K562 (cell line): Measurements from ENCODE around the gene MSRB3. TPM values are rescaled to one million over a fixed set of nuclear protein-coding genes. Genes with fewer than 3 reads are reported as not detected.

ENCODE experiments used
- ATAC-seq: fragments of 200-7000 bp; cut with Tn5 transposase; 3 replicates; pipeline ENCODE4 v1.9.1; 2020; ENCODE audit warnings: moderate library complexity
- BruUV-seq: library from RNA; stranded (reverse); fragments of 400-500 nt; replicated peaks from 2 replicates; lab custom pipeline; 2021; lab: Mats Ljungman, UMichigan
- CTCF ChIA-PET: fragments of 300-600 bp; formaldehyde crosslinking; extraction: SDS; loops from one replicate; lab custom pipeline; 2021; ENCODE audit warnings: low intra/inter-chr PET ratio; lab: Yijun Ruan, JAX
- POLR2A ChIA-PET: fragments of 300-600, 350-650 bp; sonication (Branson Sonifier 250); formaldehyde crosslinking; extraction: SDS; loops from one replicate; lab custom pipeline; 2021; ENCODE audit warnings: antibody characterized with exemption, inconsistent platforms; lab: Yijun Ruan, JAX
- DNase-seq, 4 experiments: peaks; one replicate each; pipeline versions ENCODE4 v3.0.0 to v3.0.0-alpha.2; 2011 to 2018; ENCODE audit warnings: low spot score in 3 of 4, mixed read lengths in 3 of 4; ENCODE audit errors: extremely low read depth in 1 of 4
- FAIRE-seq: peaks from 2 replicates; lab custom pipeline; 2011; peaks lifted over from hg19 to GRCh38; lab: Jason Lieb, UNC
- H2AFZ ChIP-seq: 2 replicates; pipeline ENCODE4 v1.6.0; 2011; ENCODE audit warnings: low read depth, low read length, control low read depth, inconsistent platforms
- H3K27ac ChIP-seq: fragments of 200-600 bp; 3 replicates; pipeline ENCODE4 v1.8.0; 2011; ENCODE audit warnings: low read depth, mild to moderate bottlenecking, control low read depth, inconsistent platforms, low read length, moderate library complexity, mixed read lengths; ENCODE audit errors: extremely low read depth
- H3K27me3 ChIP-seq, 2 experiments: fragments of 300-600 bp in 1 of 2; 2 replicates in 1 of 2; 3 replicates in 1 of 2; pipeline versions ENCODE4 v1.6.0 to v1.8.0; 2011; ENCODE audit warnings: inconsistent platforms in 2 of 2, low read length in 2 of 2, mild to moderate bottlenecking in 1 of 2, mixed read lengths in 1 of 2, moderate library complexity in 1 of 2; ENCODE audit not compliant: control insufficient read depth in 2 of 2, insufficient read depth in 2 of 2
- H3K36me3 ChIP-seq: fragments of 300-600 bp; 3 replicates; pipeline ENCODE4 v1.8.0; 2011; ENCODE audit warnings: mild to moderate bottlenecking, low read length, inconsistent platforms; ENCODE audit not compliant: control insufficient read depth, insufficient read depth
- H3K4me1 ChIP-seq, 2 experiments: fragments of 200-600 bp in 1 of 2; replicated peaks in 1 of 2; 2 replicates in 1 of 2; 3 replicates in 1 of 2; pipeline versions ENCODE4 v1.5.1 to v1.8.0; 2011; ENCODE audit warnings: inconsistent platforms in 2 of 2, low read length in 2 of 2, mild to moderate bottlenecking in 1 of 2, mixed read lengths in 1 of 2, moderate library complexity in 1 of 2; ENCODE audit not compliant: control insufficient read depth in 2 of 2, insufficient read depth in 2 of 2
- H3K4me2 ChIP-seq: 2 replicates; pipeline ENCODE4 v1.6.1; 2011; ENCODE audit warnings: low read length, control low read depth, inconsistent platforms, mixed read lengths; ENCODE audit not compliant: insufficient read depth
- H3K4me3 ChIP-seq: fragments of 200-600 bp; sonication (generic), shearing (Covaris generic); 2 replicates; pipeline ENCODE4 v1.5.1; 2016; ENCODE audit warnings: control low read depth, inconsistent platforms
- H3K79me2 ChIP-seq: fragments of 200-600 bp; 3 replicates; pipeline ENCODE4 v1.8.0; 2011; ENCODE audit warnings: low read length, inconsistent platforms; ENCODE audit not compliant: control insufficient read depth, insufficient read depth
- H3K9ac ChIP-seq, 2 experiments: 2 replicates each; pipeline versions ENCODE4 v1.6.0 to v1.6.1; 2011; ENCODE audit warnings: low read depth in 2 of 2, low read length in 2 of 2, control low read depth in 1 of 2, inconsistent platforms in 1 of 2, mild to moderate bottlenecking in 1 of 2, mixed read lengths in 1 of 2; ENCODE audit not compliant: insufficient read depth in 1 of 2
- H3K9me1 ChIP-seq: one replicate; pipeline ENCODE4 v1.6.0; 2011; ENCODE audit warnings: inconsistent platforms, mild to moderate bottlenecking, low read length, moderate library complexity; ENCODE audit not compliant: control insufficient read depth, insufficient read depth
- H3K9me3 ChIP-seq: replicated peaks from 2 replicates; pipeline ENCODE4 v1.5.1; 2011; ENCODE audit warnings: low read depth, low read length, inconsistent platforms; ENCODE audit not compliant: control insufficient read depth, insufficient read depth
- H4K20me1 ChIP-seq: replicated peaks from 2 replicates; pipeline ENCODE4 v1.6.1; 2011; ENCODE audit warnings: low read length, inconsistent platforms, mixed read lengths; ENCODE audit not compliant: control insufficient read depth, insufficient read depth
- COPS2 ChIP-seq: fragments of 450-650 bp; conservative IDR thresholded peaks from 2 replicates; pipeline ENCODE4 v1.6.1; 2016; ENCODE audit warnings: mild to moderate bottlenecking, moderate library complexity
- DNMT1 ChIP-seq: fragments of 450-650 bp; IDR thresholded peaks from 2 replicates; pipeline ENCODE4 v1.6.1; 2016; ENCODE audit warnings: antibody characterized with exemption, mild to moderate bottlenecking
- MYC ChIP-seq, 2 experiments: fragments of 250-450 bp in 1 of 2; sonication (Bioruptor Pico) in 1 of 2; IDR thresholded peaks; 2 replicates each; pipeline versions ENCODE4 v1.5.1 to v1.6.1; 2012 to 2021; ENCODE audit warnings: low read depth in 2 of 2, borderline replicate concordance in 1 of 2, improper control_type of control experiment in 1 of 2, low read length in 1 of 2, mild to moderate bottlenecking in 1 of 2, moderate library complexity in 1 of 2
- SAP30 ChIP-seq: fragments of 200-600 bp; sonication (generic); IDR thresholded peaks from 2 replicates; pipeline ENCODE4 v1.6.1; 2012; ENCODE audit warnings: borderline replicate concordance, low read depth, mild to moderate bottlenecking, moderate library complexity, low read length, control low read depth, inconsistent platforms; ENCODE audit not compliant: insufficient read depth, poor library complexity, severe bottlenecking
- SPI1 ChIP-seq: IDR thresholded peaks from 2 replicates; pipeline ENCODE4 v1.6.1; 2011; ENCODE audit warnings: low read depth, low read length, control low read depth, borderline replicate concordance
- SRSF3 ChIP-seq: fragments of 200-400 bp; formaldehyde crosslinking; IDR thresholded peaks from 2 replicates; pipeline ENCODE4 v1.6.1; 2016; ENCODE audit warnings: mild to moderate bottlenecking, low read length, moderate library complexity; ENCODE audit not compliant: insufficient read depth
- THRAP3 ChIP-seq: fragments of 450-650 bp; IDR thresholded peaks from 2 replicates; pipeline ENCODE4 v1.6.1; 2016; ENCODE audit warnings: mild to moderate bottlenecking, inconsistent platforms, borderline replicate concordance
- ZFPM2 ChIP-seq: fragments of 250-450 bp; sonication (Bioruptor Pico); IDR thresholded peaks from 2 replicates; pipeline ENCODE4 v1.5.1; 2022; ENCODE audit warnings: mild to moderate bottlenecking
- ZNF79 ChIP-seq: fragments of 250-450 bp; sonication (Bioruptor Pico); IDR thresholded peaks from 2 replicates; pipeline ENCODE4 v1.4.0; 2020; ENCODE audit warnings: low read depth, mild to moderate bottlenecking, moderate library complexity
- WGBS: fragments of 100-300 bp; shearing (Covaris generic); methylation state at CpG from one replicate; pipeline ENCODE4 v1.1.6; 2016; ENCODE audit warnings: low coverage, mixed read lengths; ENCODE audit not compliant: insufficient coverage; ENCODE audit errors: missing lambda C conversion rate; 5-methylcytosine and 5-hydroxymethylcytosine counted together
- in situ Hi-C: fragments of 300-500 bp; cut with MboI; formaldehyde crosslinking; loops from 4 replicates; pipeline ENCODE4 v1.15.0; 2018; ENCODE audit warnings: inconsistent platforms, mixed read lengths
- intact Hi-C: fragments of 100-400 bp; cut with micrococcal nuclease; formaldehyde crosslinking; loops from 2 replicates; pipeline ENCODE4 v1.14.2; 2022
- polyA plus RNA-seq, 8 experiments: library from polyadenylated mRNA; depleted of rRNA in 4 of 8; stranded (reverse) in 5 of 8; unstranded in 3 of 8; fragments of >200 nt; fragmentation: Nextera tagmentation in 2 of 8; fragmentation: Illumina TruSeq in 1 of 8; extraction: Ambion mirVana in 2 of 8; extraction: Trizol in 1 of 8; gene quantifications; 2 replicates each; pipeline versions ENCODE4 v1.2.1 to v1.2.3, GENCODE V29; 2011 to 2014; ENCODE audit warnings: inconsistent platforms in 1 of 8, missing spikeins in 1 of 8
- total RNA-seq, 7 experiments: library from RNA; depleted of rRNA in 6 of 7; stranded (reverse); fragments of >200 nt in 6 of 7; fragmentation: Illumina TruSeq in 2 of 7; extraction: Trizol in 2 of 7; gene quantifications; 2 replicates each; pipeline versions ENCODE4 v1.2.1 to v1.2.3, GENCODE V29; 2011 to 2021; ENCODE audit warnings: low replicate concordance in 1 of 7
- TF ChIP-seq, protein P1 (sequence below): fragments of 250-450 bp; sonication (Bioruptor Pico); IDR thresholded peaks from 2 replicates; pipeline ENCODE4 v1.8.0; 2022; ENCODE audit warnings: moderate library complexity, mild to moderate bottlenecking, inconsistent platforms
- TF ChIP-seq, protein P2 (sequence below), 2 experiments: IDR thresholded peaks; 2 replicates each; pipeline ENCODE4 v1.6.1; 2011; ENCODE audit warnings: borderline replicate concordance in 1 of 2, control low read depth in 1 of 2, low read depth in 1 of 2, low read length in 1 of 2, mild to moderate bottlenecking in 1 of 2, mixed read lengths in 1 of 2, moderate library complexity in 1 of 2; ENCODE audit not compliant: insufficient read depth in 1 of 2, insufficient read length in 1 of 2, poor library complexity in 1 of 2, severe bottlenecking in 1 of 2; ENCODE audit errors: extremely low read depth in 1 of 2

MSRB3 gene
- total and polyA plus RNA-seq, 9 of the 15 experiments (the other 6 are each of a cell fraction or from before 2014, with no cell fraction given) = 0.04 TPM; not detected in 8

DNA sequence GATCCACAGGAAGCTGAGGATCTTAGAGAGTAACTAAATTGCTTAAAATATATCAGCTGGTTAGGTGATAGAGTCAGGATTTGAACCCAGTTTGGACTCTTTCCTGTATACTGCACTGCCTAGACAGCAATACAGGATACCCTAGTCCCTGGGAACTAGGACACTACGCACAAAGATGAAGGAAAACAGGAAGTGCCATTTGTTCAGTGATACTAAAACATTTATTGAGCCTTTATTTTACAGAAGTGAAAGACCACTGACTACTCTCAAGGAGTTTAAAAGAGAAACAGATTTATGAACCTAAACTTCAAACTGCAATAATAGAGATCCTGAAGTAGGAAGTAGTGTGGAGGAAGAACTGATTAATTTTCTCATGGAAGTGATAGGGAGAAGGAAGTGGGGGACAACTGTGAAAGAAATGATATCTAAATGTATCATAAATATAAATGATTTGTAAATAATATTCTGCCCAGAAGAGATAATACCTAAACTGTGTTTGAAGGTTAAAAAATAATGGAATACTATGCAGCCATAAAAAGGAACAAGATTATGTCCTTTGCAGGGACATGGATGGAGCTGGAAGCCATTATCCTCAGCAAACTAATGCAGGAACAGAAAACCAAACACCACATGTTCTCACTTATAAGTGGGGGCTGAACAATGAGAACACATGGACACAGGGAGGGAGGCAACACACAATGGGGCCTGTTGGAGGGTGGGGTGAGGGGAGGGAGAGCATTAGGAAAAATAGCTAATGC is 18.2 kb downstream of the MSRB3 start:
- Histone ChIP-seq H3K9ac (no peak overlapping the region), H4K20me1 (no peaks in the 10 kb centered on the region), H3K27ac (no peak overlapping the region), H3K4me2 (no peak overlapping the region), H3K79me2 (no peaks in the 10 kb centered on the region), H2AFZ (no peak overlapping the region), H3K9me1 (no peaks in the 10 kb centered on the region), H3K4me3 (no peak overlapping the region), H3K9me3 (no peaks in the 10 kb centered on the region), H3K4me1 (no peaks in the 10 kb centered on the region), H3K27me3 (no peaks in the 10 kb centered on the region), H3K36me3 (no peaks in the 10 kb centered on the region)
- no peak for ATAC-seq
- peak; percentile 71 for TF ChIP-seq SPI1
- TF ChIP-seq ZFPM2 (CRISPR knock-in tag) = no peak
- CTCF ChIA-PET = no interaction called here
- in situ Hi-C loops = no loop called here
- intact Hi-C loops = no loop called here
- no TSS peak for BruUV-seq
- POLR2A ChIA-PET = no interaction called here
- FAIRE-seq = no peak
- no peak for DNase-seq
- WGBS = 0% methylated on average over 1 of the region's 1 CpG

DNA sequence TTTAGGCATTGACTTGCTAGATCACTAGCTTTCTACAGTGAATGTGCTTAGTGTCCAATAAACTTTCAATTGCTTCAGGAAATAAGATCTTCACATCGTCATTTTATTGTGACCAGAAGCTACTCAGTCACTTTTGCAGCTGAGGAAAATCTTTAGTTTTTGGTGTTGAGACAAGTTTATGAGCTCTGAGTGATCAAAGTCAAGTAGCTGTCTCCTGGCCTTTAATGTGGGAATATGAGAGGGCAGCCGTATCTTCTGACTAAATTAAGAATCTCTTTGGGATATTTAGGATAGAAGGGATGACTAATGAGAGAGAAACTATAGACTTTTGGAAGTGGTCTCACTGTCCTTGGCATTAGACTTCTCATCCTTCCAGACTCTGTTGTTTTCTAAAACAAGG is 21.6 kb downstream of the MSRB3 start:
- Histone ChIP-seq H3K9me3 (no peaks in the 10 kb centered on the region), H3K4me2 (no peak overlapping the region), H3K4me1 (no peaks in the 10 kb centered on the region), H3K79me2 (no peaks in the 10 kb centered on the region), H3K9me1 (no peaks in the 10 kb centered on the region), H4K20me1 (no peaks in the 10 kb centered on the region), H2AFZ (no peak overlapping the region), H3K27ac (no peak overlapping the region), H3K4me3 (no peak overlapping the region), H3K36me3 (no peaks in the 10 kb centered on the region), H3K27me3 (no peaks in the 10 kb centered on the region), H3K9ac (no peak overlapping the region)
- BruUV-seq = no TSS peak
- FAIRE-seq = no peak
- intact Hi-C loops (loop anchor here (10.0 kb wide), 1 partner anchor 685 kb away; no protein-coding TSS in a partner anchor), in situ Hi-C loops (loop anchor here (10.0 to 25.0 kb wide), 2 partner anchors 785 to 1112 kb away; no protein-coding TSS in a partner anchor)
- ChIA-PET CTCF (no interaction called here), POLR2A (interaction anchor here (0.8 kb wide), 1 partner anchor 13 kb away, joined by 4 read pairs; no protein-coding TSS in a partner anchor)
- ATAC-seq = no peak
- WGBS = 0% methylated on average over 2 of the region's 2 CpGs
- no peak for DNase-seq
- TF ChIP-seq, protein P1, sequence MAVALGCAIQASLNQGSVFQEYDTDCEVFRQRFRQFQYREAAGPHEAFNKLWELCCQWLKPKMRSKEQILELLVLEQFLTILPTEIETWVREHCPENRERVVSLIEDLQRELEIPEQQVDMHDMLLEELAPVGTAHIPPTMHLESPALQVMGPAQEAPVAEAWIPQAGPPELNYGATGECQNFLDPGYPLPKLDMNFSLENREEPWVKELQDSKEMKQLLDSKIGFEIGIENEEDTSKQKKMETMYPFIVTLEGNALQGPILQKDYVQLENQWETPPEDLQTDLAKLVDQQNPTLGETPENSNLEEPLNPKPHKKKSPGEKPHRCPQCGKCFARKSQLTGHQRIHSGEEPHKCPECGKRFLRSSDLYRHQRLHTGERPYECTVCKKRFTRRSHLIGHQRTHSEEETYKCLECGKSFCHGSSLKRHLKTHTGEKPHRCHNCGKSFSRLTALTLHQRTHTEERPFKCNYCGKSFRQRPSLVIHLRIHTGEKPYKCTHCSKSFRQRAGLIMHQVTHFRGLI = no peak
- TF ChIP-seq, protein P2, sequence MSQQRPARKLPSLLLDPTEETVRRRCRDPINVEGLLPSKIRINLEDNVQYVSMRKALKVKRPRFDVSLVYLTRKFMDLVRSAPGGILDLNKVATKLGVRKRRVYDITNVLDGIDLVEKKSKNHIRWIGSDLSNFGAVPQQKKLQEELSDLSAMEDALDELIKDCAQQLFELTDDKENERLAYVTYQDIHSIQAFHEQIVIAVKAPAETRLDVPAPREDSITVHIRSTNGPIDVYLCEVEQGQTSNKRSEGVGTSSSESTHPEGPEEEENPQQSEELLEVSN (IDR thresholded peaks at IDR 0.05; ENCODE audit: borderline replicate concordance in 1 of 2, extremely low read depth in 1 of 2, insufficient read depth in 1 of 2, insufficient read length in 1 of 2, low read depth in 1 of 2, low read length in 1 of 2, poor library complexity in 1 of 2, severe bottlenecking in 1 of 2) = no peak
- TF ChIP-seq COPS2 = no peak
- TF ChIP-seq THRAP3 = no peak
- TF ChIP-seq SRSF3 = no peak
- no peak for TF ChIP-seq MYC (IDR thresholded peaks at IDR 0.05; ENCODE audit: low read depth, low read length)
- TF ChIP-seq MYC (CRISPR knock-in tag; IDR thresholded peaks at IDR 0.05; ENCODE audit: borderline replicate concordance, low read depth) = no peak
- no peak for TF ChIP-seq DNMT1
- no peak for TF ChIP-seq ZFPM2 (CRISPR knock-in tag)
- no peak for TF ChIP-seq ZNF79
- TF ChIP-seq SAP30 = no peak
